SW 1271 (cell line): ENCODE results near the gene TOMM40.
"Not testable (repeated sequence)": the region's sequence is repeated elsewhere in the genome, so short reads cannot be mapped to it uniquely, and the experiment has no call there.

Experiments
- DNase-seq, 2 experiments: peaks; one replicate each; lab custom pipeline; 2025; lab: John Stamatoyannopoulos, UW

TOMM40 gene

DNA sequence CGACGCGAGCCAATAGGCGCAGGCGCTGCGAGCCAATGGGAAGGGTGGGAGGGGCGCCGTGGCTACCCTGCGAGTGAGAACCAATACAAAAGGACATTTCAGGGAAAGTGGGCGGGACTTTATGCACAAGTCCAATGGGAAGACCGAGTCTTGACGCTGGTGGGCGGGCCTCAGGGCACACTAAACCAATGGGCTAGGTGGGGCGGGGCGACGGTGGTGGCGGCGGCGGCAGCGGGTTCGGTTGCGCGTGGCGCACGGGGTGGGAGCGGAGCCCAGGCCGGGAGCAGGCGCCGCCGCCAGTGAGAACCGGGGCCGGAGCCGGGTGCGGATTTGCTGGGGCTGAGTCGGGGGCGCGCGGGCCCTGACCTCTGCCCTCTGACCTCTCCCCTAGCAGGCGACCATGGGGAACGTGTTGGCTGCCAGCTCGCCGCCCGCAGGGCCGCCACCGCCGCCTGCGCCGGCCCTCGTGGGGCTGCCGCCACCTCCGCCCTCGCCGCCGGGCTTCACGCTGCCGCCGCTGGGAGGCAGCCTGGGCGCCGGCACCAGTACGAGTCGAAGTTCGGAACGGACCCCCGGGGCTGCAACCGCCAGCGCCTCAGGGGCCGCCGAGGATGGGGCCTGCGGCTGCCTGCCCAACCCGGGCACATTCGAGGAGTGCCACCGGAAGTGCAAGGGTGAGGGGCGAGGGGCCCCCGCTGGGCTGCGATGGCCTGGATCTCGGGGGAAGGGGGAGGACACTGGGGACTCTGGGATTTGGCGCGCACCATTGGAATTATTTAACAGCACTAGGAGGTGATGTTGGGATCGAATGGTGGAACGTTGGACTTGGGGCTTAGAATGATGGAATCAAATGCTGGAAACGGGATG is at the start of gene TOMM40:
Gene TOMM40, plus strand, starts transcription at position 239 of the 867 bp plus-strand sequence. Its CDS starts 162 bp downstream, at position 401.
- DNase-seq = no peak

DNA sequence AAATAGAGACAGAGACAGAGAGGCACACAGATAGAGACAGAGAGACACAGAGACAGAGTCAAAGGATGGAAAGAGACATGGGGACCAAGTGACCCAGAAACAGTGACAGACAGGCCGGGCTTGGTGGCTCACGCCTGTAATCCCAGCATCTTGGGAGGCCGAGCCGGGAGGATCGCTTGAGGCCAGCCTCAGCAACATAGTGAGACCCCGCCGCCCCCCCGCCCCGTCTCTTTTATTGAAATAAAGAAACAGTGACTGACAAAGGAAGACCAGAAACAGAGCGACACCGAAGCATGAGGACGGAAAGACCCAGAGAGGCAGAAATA is 45.8 kb upstream of the TOMM40 start:
- no peak for DNase-seq

DNA sequence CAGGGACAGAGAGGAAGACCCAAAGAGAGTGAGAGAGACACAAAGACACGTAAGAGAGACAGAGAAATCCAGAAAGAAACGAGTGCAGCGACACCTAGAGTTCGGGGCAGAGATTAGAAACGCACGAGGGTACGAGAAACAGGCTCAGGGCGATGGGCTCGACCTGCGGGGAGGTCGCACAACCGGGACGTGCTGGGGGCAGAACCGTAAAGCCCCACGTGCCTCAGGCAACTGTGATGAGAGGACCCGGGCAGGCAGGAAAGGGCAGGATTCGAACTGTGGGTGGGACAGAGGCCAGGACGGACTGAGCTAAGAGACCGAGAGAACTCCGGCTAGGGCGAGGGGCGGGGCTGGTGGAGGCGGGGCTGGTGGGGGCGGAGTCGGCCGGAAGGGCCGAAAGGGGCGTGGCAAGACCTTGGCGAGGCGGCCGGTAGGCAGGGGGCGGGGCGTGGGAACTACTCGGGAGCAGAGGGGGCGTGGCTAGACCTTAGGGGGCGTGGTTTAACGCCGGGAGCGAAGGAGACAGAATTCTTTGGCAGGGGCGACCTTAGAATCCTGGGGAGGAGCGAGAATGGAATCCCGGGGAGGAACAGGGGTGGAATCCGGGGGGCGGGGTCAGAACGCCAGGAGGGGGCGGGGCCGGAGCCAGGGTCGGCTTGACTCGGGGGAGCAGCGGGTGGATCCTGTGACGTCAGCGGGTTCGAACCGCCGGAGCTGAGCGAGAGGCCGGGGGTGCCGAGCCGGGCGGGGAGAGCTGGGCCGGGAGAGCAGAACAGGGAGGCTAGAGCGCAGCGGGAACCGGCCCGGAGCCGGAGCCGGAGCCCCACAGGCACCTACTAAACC is 45.2 kb upstream of the TOMM40 start, which contains the start of gene NECTIN2:
Gene NECTIN2, plus strand, starts transcription at position 686 of the 843 bp plus-strand sequence. CDS start 229 bp downstream, outside the sequence.
- DNase-seq = peak; percentile 83 to 95

DNA sequence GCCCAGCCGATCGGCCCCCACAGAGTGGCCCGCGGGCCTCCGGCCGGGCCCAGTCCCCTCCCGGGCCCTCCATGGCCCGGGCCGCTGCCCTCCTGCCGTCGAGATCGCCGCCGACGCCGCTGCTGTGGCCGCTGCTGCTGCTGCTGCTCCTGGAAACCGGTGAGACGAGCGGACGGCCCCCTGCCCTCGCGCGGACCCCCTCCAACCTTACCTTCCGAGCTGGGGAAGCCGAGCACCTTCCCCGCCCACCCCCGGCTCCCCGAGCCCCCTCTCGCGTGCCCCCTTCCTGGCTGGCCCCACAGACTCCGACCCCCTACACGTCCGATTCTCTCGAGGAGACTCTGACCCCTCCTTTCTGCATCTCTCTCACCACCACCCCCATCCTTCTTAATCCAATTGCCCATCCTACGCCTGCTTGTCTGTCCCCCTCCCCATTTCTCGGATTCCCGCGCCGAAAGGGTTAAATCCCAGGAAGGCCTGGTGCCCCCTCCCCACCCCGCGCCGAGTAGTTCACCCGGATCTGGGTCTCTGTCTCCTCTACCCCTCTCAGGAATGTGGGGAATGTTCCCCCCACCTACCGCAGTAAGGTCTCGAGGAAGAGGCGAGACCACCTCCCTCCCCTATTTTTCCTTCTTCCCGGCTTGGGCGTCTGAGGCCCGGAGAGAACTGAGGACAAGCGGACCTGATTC is 44.5 kb upstream of the TOMM40 start:
- DNase-seq = no peak

DNA sequence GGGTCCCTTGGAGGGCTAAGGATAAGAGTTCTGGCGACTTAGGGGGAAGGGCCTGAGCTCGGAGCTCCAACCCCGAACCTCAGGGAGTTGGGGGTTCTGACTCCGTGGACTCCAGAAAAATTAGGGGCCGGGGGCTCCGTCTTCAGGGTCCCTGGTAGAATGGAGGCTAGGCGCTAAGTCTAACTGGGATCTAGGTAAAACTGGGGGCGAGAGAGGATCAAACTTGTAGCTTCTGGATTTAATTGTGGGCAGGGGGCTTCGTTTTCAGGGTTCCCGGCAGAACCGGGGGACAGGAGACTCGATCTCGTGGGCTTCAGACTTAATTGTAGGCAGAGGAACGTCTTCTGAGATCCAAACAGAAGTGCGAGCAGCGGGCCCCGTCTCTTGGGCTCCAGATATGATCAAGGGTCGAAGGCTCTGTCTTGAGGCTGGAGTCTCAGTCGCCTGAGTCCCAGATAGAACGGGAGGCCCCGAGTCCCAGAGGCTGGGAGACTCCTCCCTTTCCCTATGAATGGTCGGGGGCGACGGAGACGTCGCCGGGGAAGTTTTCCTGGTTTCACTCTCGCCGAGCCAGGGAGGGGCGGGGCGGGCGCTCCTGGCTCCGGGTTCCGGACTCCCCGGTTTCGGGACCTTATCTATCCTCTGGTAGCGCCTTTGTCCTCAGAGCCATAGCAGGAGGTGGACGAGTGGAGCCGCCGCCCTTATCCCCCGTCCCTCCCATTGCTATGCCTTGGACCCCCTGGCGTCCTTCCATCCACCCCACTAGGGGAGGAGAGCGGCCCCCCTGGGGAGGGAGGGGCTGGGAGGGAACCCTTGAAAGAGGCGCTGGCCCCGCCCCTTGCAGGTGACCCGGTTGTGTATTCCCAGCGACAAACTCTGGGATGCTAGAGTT is 43.7 kb upstream of the TOMM40 start:
- peak in 1 of 2 experiments; percentile 31 for DNase-seq

DNA sequence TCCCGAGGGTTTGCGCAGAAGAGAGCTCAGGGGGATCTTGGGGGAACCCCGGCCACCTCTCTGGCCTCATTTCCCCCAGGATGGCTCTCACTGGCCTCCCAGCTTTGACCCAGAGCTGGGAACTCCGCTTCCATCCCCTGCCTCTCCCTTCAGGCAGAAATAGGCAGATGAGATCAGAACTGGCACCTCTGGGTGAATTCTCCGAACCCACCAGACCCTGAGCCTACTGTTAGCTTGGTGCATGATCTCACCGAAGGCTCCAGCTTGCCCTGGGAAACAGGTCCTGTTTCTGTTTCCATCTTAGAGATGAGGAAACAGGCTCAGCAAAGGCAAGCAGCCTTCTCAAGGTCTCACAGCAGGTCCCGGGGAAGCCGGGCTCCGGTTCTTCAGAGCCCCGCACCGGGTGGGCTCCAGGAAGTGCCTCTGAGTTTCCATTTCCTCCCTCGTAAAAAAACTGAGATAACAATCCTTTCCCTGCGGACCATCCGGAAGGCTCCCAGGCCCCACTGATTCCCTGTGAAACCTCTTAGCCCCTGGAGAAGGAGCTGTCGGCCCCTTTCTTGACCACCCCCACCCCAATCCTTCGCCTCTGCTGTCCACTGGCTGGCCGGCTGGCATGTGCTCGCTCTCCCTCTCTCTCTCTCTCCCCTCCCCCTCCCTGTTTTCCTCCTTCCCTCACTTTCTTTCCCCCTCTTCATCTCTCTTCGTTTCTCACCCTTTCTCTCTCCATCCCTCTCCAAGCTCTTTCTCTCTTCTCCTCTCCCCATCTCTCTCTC is 42.8 kb upstream of the TOMM40 start:
- no peak for DNase-seq

DNA sequence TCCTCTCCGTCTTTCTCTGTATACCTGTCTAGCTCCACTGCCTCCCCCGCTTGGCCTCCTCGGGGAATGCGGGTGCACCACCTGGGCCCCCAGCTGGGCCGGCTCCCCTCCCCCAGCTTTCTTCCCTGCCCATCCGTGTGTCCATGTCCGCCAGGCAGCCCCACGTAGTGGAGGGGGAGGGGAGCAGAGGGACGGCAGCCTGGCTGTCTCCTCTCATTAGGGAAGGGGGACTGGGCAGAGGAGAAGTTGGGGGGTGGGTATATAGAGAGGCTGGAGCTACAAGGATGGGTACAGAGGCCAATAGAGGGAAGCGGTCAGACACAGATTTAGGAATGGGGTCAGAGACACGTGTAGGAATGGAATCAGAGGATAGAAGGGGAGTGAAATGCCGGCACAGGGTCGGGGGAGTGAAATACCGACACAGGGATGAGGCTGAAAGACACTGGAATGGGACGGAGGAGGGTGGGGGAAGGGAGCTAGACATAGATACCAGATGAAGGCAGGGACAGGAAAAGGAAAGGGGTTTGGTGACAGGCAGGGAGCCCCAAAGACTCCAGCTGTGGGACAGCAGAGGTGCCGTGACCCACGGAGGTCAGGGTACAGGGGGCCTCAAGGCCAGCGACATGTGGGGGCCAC is 42.1 kb upstream of the TOMM40 start:
- DNase-seq = no peak

DNA sequence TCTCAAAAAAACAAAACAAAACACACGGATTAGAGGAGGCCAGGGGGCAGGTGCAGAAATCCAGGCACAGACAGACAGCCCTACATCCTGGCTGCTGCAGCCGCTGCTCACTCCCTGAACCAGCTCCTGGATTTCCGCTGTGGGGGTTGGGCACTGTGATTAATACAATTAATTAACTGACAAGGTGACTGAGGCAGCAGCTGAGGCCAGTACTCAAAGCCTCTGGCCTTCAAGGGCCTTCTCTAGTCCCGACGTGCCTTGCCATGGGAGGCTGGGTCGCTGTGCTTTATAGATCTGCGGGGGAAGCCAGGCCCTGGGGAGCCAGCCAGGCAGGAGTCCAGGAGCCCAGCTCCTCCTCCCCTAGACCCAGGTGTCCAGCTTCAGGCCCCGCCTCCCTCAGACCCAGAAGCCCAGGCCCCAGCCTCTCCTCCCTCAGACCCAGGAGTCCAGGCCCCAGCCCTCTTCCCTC is 40.4 kb upstream of the TOMM40 start:
- no peak for DNase-seq

DNA sequence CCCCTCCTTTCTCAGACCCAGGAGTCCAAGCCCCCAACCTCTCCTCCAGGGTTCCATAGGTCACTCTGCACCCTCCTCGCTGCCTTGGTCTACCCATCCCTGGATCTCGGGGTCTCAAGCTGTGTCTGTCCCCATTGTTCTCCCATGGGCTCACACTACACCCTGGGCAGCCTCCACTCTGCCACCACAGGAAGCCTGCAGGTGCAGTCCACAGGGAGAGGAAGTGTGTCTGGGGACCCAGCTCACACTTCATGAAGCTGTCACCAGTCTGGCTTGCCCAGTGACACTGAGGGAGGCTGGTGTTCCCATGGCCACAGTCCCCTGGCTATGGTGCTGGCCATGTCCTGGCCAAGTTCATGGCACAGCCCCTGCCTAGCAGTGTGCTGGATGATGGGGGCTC is 39.6 kb upstream of the TOMM40 start:
- DNase-seq = no peak

DNA sequence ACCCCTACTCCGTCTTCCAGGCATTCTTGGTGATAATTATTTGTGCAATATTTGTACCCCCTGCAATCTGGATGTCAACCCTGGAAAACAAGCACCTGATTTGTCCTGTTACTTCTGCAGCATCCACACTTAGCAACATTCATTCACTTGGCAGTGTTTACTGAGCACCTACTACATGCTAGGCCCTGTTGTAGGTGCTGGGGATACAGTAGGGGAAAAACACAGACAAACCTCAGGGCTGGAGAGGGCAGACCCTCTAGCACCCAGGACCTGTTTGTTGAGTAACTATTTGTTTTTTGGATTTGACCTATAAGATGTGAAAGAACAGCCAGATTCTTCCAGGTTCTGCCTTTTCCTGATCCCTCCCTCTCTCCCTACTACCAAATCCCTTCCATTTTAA is 35.4 kb upstream of the TOMM40 start:
- DNase-seq = no peak

DNA sequence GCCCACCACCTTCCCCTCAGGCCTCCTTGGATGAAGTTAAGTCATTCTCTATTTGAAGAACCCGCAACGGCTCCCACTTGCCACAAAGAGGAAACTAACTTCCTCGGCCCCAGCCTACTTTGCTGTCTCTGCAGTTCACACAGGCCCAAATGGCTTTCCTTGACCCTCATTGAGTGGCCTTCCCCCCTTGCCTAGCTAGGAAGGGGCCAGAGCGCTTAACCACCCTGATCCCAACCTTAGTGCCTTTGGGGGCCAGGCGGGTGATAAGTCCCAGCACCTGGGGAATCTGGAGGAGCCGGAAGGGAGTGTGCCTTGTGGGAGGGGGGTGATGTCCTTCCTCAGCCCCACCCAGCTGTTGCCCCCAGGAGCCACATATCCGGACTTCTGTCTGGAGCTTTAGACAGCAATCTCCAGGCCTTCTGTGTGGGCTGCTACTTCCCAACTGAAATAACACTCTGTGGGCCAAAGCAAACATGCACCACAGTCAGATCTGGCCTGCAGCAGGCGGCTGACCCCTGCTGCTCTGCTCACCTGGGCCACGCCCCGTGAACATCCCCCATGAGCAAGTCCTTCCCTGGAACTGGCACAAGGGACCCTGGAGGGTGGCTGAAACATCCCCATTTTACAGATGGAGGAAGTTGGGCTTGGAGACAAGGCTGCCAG is 34.5 kb upstream of the TOMM40 start:
- DNase-seq = no peak

DNA sequence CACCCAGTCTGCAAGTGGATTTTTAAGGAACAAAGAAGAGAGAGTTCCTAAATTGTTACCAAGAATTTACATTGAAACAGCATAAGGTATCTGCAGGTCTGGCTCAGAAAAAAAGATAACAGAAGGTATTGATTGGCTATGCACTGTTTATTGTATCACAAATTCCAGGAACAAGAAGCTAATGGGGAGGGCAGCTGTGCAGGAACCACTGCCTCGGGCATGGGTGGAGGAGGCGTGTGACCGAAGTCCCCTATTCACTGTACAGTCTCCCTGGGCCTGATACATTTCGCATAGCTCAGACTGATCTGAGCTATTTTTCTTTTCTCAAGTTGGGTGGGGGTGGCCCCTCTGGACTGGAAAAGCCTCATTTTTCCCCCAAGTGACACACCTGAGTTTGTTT is 33.2 kb upstream of the TOMM40 start:
- DNase-seq = no peak

DNA sequence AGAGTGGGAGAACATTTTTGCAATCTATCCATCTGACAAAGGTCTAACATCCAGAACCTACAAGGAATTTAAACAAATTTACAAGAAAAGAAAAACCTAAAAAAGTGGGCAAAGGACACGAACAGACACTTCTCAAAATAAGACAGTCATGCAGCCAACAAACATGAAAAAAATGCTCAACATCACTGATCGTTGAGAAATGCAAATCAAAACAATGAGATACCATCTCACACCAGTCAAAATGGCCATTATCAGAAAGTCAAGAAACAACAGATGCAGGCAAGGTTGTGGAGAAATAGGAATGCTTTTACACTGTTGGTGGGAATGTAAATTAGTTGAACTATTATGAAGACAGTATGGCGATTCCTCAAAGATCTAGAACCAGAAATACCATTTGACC is 29.5 kb upstream of the TOMM40 start:
- not testable (repeated sequence) for DNase-seq

DNA sequence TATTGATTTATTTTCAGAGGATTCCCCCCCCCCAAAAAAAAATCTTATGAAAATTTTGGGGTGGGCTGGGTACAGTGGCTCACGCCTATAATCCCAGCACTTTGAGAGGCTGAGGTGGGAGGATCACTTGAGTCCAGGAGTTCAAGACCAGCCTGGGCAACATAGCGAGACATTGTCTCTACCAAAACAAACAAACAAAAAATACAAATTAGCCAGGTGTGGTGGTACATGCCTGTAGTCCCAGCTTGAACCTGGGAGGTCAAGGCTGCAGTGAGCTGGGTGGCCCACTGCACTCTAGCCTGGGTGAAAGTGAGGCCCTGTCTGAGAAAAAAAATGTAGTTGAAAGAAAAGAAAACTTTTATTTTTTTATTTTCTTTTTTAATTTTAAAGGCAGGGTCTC is 27.1 kb upstream of the TOMM40 start:
- no peak for DNase-seq

DNA sequence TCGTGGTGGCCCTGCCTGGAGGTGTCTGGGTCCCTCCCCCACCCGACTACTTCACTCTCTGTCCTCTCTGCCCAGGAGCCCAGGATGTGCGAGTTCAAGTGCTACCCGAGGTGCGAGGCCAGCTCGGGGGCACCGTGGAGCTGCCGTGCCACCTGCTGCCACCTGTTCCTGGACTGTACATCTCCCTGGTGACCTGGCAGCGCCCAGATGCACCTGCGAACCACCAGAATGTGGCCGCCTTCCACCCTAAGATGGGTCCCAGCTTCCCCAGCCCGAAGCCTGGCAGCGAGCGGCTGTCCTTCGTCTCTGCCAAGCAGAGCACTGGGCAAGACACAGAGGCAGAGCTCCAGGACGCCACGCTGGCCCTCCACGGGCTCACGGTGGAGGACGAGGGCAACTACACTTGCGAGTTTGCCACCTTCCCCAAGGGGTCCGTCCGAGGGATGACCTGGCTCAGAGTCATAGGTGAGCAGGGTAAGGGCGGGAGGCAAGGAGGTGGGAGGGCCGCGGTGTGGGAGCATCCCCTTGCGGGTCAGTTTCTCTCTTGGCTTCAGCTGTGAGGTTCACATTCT is 25.8 kb upstream of the TOMM40 start:
- DNase-seq = no peak

DNA sequence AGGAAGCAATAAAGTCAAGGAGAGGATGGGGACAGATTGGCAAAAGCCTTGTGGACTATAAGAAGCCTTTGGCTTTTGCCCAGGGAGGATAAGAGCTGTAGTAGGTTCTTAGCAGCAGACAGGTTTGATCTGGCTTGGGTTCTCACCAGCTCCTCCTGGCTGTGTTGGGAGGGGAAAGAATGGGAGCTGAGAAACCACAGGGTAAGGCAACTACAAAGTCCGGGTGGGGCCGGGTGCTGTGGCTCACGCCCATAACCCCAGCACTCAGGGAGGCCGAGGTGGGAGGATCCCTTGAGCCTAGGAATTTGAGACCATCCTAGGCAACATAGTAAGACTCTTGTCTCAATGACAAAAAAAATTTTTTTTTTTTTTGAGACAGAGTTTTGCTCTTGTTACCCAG is 24.4 kb upstream of the TOMM40 start:
- no peak for DNase-seq

DNA sequence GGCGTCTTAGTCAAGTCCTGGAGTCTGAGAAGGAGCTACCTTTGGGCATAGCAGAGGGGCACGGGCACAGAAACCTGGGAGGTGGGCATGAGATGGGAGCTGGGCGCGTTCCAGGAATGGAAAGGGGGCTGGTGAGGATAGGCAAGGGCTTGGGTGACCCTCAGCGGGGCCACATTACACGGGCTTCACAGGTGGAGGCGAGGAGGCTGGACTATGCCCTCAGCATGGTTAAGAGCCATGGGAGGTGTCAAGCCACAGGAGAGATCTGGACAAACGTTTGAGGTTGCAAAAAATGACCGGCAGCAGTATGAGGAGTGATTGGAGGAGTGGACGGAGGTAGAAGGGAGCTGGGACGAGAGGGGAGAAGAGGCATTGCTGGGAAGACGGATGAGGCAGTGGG is 23.5 kb upstream of the TOMM40 start:
- no peak for DNase-seq

DNA sequence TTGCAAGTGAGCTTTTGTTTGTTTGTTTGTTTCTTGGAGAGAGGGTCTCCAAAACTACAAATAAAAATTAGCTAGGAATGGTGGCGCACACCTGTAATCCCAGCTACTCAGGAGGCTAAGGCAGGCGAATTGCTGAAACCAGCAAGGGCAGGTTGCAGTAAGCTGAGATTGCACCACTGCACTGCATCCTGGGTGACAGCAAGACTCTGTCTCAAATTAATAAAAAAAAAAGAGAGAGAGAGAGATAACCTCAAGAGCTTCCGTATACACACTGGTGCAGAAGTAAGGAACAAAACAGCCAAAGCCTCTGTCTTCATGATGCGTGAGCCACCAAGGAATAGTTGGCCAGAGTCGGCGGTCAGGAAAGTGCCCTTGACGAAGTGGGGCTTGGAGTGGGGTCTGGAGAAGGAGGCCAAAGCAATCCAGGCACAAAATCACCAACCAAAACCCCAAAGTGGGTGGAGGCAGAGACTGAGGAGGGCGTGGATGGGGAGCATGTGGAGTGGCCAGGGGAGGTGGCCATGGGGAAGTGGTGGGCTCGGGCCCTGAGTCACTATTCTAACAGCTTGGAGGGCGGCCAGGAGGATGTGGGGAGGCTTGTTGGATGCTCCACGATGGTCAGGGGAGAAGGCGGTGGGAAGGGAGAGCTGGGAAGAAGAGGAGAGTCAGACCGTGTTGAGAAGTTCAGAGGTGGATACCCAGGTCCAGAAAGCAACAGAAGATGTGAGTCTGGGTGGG is 21.2 kb upstream of the TOMM40 start:
- DNase-seq = no peak
